ENCODE data around the gene IQCM.

GRCh38 chr4:149498246-149498645 is 317.4 kb downstream of the IQCM start:
- no peak for TF ChIP-seq USF2 (IDR thresholded peaks at IDR 0.05)
- no peak for TF ChIP-seq CTCF (IDR thresholded peaks at IDR 0.05)
- TF ChIP-seq REST (IDR thresholded peaks at IDR 0.05) = no peak
- no peak for TF ChIP-seq POLR2A (IDR thresholded peaks at IDR 0.05; ENCODE audit: low read length)
- TF ChIP-seq KDM5A (IDR thresholded peaks at IDR 0.05) = no peak
- no peak for TF ChIP-seq MAX (IDR thresholded peaks at IDR 0.05)

Data from A549 (cell line).